Stimulated activated CD8-positive, alpha-beta memory T cell treated with anti-CD3 and anti-CD28 coated beads, Interleukin-12 subunit alpha, Interleukin-12 subunit beta, amount 100 ng/mL, for 1 hour (primary cell): Measurements from ENCODE around the gene OAT.

Source experiments
- DNase-seq: peaks from one replicate; pipeline ENCODE4 v3.0.0-alpha.2; 2020; ENCODE audit warnings: low read depth

The OAT gene

DNA sequence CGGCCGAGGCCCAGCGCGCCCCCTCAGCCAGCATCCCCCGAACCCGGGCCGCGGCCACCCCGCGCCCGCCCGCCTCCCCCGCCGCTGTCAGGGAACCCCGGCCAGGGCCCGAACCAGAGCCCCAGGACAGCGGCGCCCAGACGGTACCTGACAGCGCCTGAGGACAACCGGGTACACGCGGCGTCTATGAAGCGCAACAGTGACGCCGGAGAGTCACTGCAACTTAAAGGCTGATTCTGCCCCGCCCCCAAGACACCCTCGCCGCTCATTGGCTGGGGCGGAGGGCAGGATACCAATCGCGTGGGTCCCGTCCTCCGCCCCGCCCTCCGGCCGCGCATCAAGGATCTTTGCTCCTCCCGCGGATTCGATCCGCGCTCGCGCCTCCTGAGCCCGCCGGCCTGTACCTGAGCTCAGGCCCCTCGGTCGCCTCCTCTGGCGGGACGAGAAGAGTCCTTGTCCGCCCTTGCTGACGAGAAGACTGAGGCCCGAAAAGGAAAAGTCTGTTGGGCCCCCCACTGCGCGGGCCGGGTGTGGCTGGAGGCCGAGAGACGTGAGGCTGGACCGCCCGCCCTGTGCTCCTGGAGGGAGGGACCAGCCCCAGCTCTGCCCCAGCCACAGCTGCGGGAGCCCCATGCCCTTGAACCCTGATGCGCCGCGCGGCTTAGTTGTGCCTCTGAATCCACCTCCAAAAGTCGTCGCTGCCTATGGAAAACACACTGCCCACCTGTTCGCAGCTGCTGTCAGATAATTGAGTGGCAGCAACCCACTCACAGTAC is at the start of gene OAT:
TSS of gene OAT (minus strand) at position 198 of the 776 bp plus-strand sequence. CDS start 6,752 bp downstream, outside the sequence.
- peak; percentile 93 for DNase-seq

- no peak for DNase-seq
These were observed 48.4 kb upstream of the OAT start for GRCh38 chr10:124467165-124467564.

GRCh38 chr10:124465777-124466488 is 47.2 kb upstream of the OAT start:
- no peak for DNase-seq

GRCh38 chr10:124465003-124465776 is 46.5 kb upstream of the OAT start:
- DNase-seq = no peak

DNA sequence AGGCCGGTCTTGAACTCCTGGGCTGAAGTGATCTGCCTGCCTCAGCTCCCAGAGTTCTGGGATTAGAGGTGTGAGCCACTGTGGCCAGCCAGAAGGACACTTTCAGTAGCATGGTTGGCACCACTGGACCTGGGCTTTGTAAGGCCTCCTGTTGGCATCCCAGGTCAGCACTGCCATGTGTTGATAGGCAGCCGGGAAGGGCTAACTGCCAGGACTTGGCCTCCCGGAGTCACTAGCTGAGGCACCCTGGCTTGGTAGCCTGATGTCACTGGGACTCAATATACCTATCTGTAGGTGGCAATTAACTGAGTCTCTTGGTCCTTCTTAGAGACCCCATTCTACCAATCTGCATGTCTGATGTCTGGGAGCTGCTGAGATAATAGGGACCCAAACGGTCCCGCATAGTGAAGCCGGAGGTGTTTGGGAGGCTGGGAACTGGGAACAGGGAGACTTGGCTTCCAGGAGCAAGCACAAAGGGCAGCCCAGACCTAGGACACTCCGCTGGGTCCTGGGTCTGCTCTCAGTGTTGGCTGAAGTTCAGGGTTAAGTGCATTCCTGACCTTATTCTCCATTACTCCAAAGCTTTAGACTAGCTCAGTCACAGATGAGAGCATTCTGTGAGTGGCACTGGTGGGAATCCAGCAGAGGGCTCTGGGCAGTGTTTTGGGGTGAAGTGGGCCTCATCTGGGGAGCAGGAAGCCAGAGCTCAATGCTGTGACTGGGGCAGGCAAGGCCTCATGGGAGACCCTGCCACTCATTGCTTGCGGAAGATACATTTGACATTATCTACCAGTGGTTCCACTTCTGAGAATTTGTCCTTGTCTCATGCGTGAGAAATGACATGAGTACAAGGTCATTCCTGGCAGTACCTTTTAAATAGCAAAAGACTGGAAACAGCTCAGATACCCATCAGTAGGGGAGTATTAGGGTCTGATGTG is 45.6 kb upstream of the OAT start:
- DNase-seq = no peak

- no peak for DNase-seq
These were observed 43.6 kb upstream of the OAT start for GRCh38 chr10:124462348-124462695.

DNA sequence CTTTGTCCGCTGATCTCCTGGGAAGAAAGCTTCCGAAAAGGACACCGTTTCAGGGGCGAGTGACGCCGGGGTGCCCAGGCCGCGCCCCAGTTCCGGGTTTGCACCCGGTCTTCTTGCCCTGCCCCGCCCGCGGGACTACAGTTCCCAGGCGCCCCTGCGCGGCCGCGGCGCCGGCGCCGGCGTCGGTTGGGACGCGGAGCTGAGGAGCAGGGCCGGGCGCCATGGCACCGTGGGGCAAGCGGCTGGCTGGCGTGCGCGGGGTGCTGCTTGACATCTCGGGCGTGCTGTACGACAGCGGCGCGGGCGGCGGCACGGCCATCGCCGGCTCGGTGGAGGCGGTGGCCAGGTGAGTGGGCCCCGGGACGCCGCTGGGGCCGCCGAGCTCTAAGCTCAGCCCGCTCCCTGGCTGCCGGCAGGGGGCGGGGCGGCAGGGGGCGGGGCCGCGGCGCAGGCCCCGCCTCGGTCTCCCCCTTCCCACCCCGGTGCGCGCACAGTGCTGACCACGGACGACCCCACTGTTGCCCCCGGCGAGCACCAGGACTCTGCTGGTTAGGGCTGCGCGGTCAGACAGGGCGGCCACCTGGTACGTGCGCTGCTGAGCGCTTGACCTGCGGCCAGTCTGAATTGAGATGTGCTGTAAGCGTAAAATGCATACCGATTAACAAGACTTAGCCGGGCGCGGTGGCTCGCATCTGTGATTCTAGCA is 43.1 kb upstream of the OAT start, which contains the start of gene LHPP:
TSS of gene LHPP (plus strand) at position 182 of the 706 bp plus-strand sequence. CDS start at position 222, 40 bp downstream.
- DNase-seq = peak; percentile 75

DNA sequence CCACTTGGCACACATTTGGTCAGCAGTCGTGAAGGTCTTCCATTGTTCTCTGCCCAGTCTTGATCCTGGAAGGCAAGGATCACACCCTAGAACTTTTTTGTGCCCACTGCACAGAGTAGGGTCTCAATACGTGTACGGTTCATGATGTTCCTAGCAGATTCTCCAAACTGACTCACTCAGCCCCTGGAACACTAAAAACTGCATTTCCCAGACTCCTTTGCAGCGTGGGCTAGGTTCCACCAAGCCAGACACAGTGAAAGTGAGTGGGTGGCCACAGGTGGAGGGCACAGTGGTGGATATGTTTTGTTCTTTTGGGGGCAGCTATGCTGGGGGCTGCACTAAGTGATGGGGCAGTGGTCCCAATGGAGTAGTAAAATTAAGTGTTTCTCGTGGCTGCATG is 41.4 kb upstream of the OAT start:
- no peak for DNase-seq

DNA sequence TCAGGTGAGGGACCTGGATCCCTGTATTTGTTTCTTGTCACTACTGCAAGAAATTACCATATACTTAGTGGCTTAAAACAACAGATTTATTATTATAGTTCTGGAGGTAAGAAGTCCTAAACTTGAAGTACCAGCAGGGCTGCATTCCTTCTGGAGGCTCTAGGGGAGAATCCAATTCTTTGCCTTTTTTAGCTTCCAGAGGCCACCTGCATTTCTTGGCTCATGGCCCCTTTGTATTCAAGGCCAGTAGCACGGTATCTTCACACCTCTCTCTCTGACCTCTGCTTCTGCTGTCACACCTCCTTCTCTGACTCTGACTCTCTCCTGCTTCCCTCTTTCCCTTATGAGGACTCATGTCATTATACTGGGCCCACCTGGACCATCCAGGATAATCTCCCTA is 40.7 kb upstream of the OAT start:
- no peak for DNase-seq

GRCh38 chr10:124458889-124459288 is 40.2 kb upstream of the OAT start:
- DNase-seq = no peak

GRCh38 chr10:124458473-124458872 is 39.8 kb upstream of the OAT start:
- no peak for DNase-seq

DNA sequence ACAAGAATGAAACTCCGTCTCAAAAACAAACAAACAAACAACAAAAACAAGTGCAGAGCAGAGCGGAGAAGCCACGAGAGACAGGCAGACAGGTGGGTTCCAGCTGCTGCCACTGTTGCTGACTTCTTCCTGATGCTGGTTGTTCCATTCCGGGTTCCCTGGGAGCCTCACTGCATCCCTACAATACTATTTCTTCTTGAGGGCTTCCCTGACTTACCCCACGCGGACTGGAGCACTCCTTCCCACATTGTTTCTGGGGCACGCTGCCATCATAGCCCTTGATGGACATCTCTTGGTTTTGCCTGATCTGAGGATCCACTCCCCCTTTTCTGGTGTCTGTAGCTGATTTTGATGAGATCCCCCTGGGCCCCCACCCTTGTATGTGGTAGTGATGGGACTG is 36.7 kb upstream of the OAT start:
- DNase-seq = no peak

DNA sequence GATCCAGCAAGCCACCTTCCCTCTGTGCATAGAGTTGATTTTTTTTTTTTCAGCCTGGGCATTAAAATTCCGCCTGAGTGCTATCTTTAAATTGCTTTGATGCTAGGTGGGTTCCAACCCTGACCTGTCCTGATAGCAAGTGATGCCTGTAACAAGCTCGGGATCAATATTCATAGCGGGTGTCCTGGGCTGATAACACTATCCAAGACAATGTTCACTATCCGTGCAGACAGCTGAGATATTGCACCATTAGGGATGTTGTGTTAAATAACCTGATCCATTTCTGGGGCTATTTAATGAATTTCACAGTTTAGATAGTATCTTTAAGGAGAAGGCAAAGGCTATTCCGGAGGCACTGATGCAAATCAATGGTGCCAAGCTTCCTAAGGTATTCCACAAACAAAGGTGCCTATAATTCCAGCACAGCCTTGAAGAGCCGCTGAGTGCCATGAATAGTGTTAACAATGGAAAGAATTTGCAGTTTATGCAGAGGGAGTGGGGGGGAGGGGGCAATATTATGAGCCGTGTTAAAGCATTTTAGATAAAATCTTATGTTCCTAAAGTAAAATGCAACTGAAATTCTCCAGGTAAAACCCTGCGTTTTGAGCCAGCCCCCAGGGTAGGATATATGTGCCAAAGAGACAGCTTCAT is 35.4 kb upstream of the OAT start:
- DNase-seq = no peak

DNA sequence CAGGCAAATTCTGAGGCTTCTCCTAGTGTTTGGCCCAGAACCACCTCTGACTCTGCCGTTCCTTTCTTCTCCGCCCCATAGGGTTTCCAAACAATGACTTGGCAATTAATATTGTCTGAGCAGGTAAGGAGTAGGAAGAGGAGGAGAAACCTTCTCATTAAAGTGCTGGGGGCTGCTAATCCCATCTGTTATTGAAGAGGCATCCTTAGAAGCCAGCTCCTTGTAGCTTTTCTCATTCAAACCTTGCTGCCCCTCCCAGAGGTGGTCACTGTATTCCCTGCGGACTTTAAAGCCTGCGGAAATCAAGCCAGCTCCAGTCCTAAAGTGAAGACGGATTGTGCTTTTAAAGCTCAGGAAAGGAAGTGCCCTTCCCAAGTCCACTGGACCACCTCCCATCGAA is 32.6 kb upstream of the OAT start:
- DNase-seq = no peak

DNA sequence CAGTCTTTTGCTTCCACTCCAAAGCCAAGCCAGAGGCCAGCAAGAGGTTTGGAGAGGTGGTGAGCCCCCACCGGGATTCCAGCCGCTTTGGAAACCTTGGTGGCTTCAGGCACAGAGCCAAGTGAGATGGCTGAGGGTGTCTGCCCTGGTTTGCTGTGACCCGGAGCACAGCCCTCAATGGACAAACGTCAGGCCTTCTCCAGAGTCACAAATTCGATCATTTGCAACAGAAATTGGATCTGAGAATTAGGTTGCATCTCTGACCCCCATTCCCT is 32.0 kb upstream of the OAT start:
- DNase-seq = no peak

DNA sequence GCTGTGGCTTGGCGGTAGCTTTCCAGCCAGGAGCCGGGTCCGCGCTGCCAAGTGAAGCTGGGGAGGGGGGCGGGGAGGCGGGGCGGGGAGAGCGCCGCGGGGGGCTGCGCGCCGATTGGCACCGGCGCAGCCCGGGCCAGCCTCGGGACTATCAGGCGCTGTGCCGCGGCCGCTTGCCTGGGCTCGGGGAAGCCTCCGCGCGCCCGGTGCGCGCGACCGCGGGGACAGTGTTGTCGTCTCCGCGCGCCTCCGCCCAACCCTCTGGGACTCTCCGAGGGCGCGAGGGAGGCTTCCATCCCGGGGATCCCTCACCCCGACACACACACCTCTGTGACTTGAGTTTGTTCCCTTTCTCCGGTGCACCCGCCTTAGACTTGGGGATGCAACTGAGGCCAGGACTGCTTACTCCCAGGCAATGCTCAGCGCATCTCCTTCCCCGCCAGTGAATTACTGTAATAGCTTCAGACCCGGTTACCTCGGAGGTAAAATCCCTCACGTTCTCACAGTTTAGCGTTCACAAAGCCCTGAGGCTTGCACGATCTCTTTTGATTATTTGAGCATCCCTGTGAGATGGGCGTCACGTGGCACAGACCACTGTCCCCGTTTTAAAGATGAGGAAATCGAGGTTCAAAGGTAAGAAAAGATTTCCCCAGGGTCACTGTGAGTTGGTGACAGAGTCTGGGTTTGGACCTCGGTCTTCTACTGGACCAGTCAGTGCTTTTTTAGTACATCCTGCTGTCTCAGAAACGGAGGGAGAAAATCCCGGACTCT is 31.5 kb upstream of the OAT start, which contains the start of gene NKX1-2:
TSS of gene NKX1-2 (minus strand) at position 24 of the 771 bp plus-strand sequence. CDS start 92 bp downstream, outside the sequence.
- DNase-seq = no peak

DNA sequence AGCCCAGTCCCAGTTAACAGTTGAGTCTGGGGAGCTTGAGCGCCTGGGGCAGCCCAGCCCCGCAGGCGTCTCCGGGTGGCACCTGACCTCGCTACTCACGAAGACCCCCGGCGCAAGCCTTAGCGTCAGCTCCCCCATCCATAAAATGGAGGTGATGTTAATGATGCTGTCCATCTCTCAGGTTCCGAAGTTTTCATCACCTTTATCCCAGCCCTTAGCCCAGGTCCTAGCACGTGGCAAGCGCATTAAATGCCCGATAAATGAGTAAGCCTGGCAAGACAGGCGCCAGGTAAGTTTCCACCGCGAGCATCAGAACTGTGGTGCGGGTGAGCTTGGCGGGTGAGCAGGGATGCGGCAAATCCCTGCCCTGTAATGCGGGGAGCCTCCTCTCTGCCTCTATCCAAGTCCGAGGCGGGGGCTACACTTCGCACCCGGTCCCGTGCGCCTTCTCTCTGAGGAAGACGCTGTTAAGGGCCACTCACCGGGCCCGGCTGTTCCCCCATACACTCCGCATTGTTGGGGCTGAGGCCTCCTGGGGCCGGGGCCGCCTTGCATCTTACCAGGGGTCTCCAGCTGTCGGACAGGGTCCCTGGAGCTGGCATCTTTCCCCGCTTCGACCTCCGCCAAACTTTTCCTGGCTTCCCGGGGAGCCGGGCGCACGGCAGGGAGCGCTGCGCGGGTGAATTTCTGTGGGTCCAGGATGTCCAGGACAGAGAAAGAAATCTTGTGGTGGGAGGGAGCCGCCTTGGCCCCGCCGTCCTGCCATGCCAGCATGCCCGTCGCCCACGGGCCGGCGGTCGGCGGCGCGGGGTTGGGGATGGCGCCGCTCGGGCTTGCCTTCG is 30.7 kb upstream of the OAT start:
- DNase-seq = no peak

GRCh38 chr10:124448696-124449169 is 30.0 kb upstream of the OAT start:
- no peak for DNase-seq
